NCI-H748 treated with DMSO at 0.1 percent for 48 hours (cell line): ENCODE measurements around the gene CX3CL1.
"Not testable (repeated sequence)": the region's sequence is repeated elsewhere in the genome, so short reads cannot be mapped to it uniquely, and the experiment has no call there.

Experiments
- DNase-seq: peaks from one replicate; lab custom pipeline; 2025; lab: John Stamatoyannopoulos, UW

CX3CL1 gene

DNA sequence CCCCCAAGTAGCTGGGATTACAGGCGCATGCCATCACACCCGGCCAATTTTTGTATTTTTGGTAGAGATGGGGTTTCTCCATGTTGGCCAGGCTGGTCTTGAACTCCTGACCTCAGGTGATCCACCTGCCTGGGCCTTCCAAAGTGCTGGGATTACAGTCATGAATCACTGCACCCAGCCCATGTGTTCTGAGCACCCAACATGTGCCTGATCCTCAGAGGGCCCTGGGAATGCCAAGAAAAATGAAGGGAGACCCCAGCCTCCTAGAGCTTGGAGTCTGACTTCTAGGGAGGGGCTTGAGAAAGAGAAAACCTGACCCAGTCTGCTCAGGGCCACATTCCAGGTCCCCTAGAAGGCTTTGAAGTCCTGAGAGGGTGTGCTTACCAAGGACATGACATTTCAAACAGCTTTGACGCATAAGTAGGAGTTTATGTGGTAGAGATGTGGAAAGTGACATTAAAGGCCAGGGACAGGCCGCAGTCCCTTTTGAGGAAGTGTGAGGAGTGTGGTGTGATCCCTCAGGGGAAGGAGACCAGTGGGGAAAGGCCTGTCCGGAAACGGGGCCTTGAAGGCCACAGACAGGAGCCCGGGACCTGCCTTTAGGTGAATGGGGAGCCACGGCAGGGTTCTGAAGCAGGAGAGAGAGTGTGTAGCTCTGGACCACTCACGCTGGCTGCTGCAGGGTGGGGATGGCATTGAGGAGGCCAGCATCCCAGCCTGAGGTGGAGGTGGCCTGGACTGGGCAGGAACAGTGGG, 14.8 kb upstream of the CX3CL1 start:
- DNase-seq, result no peak

DNA sequence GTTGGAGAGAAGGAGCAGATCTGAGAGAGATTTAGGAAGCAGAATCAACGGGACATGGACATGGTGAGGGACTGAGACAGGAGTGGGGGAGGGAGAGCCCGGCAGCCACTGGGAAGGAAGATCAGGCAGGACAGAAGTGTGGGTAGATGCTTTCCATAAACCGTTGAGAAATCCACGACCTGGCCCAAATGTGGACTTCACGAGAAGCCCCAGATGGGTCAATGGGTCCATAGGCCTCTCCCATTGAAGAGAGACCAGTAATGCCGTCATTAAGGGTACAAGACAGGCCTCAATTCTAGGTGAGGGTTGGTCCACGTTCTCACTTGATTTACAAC, 14.2 kb upstream of the CX3CL1 start:
- DNase-seq, result no peak

DNA sequence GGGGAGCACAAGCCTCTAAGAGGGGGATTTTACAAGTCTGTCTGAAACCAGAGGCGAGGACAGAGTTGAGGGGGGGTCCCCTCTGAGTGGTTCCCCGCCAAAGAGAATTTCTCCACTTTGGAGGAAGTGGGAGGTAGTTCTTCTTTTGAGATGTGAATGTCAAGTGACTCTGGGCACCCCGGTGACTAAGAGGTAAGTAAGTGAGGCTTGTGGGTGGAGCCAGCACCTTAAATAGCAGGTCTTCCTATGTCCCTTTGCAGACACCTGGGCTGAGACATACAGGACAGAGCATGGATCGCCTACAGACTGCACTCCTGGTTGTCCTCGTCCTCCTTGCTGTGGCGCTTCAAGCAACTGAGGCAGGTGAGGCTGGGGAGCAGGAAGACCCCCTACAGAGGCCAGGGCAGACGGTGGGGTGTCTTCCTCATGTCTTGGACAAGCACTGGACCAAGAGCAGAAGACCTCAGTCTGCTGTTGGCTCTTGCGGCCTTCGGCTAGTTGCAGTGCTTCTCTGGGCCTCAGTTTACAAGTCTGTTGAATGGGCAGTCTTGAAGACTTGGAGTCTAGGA, 13.7 kb upstream of the CX3CL1 start, which contains the start of gene CCL22:
Gene CCL22 (plus strand): TSS at position 257 of the 569 bp plus-strand sequence. CDS start 34 bp downstream, at position 291.
- DNase-seq, result no peak

DNA sequence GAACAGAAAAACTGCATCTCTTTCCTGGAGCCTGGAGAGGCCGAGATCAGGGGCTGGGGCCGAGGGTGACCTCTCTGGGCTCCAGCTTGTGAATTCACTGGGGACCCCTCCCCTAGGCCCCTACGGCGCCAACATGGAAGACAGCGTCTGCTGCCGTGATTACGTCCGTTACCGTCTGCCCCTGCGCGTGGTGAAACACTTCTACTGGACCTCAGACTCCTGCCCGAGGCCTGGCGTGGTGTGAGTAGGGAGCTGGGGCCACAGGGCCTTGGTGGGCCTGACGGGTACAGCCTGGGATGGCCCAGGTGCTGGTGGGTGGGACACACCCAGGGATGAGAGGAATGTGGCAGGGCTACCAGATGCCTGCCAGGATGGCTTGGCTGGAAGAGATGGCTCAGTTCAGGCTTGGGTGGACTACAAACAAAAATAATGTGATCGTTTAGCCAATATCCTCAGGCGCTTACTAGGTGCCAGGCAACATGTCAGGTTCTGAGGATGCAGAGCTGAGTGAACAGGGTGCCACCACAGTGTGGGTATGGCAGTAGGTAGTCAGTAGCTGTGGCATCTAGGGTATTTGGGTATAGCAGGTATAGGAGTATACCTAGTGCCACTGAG, 11.9 kb upstream of the CX3CL1 start:
- DNase-seq, result no peak

DNA sequence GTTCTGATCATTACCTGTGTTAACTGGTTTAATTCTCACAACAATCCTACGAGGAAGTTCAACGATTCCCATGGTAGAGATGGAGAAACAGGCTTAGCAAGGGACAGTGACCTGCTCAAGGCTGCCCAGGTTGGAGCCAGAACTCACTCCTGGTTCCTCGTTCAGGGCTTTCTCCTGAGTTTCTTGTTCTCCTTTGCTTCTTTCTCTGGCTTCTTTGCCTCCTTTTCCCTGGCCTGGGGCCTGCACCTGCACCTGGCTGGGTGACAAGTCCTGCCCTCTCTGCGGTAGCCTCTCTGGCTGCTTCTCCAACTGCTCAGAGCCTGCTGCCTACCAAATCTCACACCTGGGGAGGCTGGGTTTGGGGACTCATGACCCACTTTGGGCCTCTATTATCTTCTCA, 10.9 kb upstream of the CX3CL1 start:
- no peak for DNase-seq

DNA sequence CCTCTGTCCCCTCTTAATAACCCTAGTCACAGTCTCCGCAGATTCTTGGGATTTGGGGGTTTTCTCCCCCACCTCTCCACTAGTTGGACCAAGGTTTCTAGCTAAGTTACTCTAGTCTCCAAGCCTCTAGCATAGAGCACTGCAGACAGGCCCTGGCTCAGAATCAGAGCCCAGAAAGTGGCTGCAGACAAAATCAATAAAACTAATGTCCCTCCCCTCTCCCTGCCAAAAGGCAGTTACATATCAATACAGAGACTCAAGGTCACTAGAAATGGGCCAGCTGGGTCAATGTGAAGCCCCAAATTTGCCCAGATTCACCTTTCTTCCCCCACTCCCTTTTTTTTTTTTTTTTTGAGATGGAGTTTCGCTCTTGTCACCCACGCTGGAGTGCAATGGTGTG, 8.1 kb upstream of the CX3CL1 start:
- DNase-seq, result no peak

DNA sequence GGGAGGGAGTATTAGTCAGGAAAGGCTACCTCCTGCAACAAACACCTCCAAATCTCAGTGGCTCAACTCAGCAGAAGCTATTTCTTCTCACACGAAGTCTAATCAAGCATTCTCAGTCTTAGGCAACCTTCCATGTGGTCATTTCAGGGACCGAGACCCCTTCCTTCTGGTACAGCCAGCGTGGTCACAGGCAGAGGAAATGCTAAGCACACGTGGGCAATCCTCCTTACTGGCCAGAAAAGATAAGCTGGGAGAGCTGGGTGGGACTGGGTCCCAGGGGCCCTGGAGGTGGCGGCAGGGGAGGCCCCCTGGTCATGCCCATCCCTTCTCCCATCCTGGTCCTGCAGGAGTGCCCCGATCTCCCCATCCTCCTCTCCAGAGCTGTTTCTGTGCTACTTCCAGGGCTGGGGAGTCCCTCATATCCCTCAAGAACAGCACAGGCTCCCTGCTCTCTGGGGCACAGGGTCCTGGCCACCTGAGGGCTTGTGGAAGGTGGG, 5.7 kb upstream of the CX3CL1 start:
- DNase-seq, result no peak

DNA sequence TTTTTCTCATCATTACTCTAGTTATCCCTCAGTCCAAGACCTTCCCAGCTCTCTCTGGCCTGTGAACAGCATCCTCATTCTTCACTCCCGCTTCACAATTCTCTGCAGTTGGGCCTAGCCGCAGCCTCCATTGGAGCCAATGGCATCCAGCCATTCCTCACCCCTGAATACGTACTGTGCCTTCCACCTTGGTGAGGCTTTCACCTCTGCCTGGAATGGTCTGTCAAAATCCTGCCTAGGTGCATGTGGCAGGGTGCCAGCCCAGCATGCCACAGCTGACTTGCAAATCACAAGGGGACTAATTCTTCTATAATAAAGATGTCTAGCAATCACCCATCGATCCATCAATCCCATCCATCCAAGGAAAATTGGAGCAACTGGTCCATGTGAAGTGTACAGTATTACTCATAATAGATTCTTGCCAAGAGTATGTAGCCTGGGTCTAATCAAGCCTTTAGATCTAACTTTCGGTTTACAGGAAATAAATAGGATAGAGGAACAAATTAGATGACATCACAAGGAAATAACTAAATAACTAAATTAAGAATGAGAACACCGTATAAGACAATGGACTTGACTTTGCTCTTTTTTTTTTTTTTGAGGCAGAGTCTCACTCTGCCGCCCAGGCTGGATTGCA, 5.1 kb upstream of the CX3CL1 start:
- DNase-seq, result no peak

DNA sequence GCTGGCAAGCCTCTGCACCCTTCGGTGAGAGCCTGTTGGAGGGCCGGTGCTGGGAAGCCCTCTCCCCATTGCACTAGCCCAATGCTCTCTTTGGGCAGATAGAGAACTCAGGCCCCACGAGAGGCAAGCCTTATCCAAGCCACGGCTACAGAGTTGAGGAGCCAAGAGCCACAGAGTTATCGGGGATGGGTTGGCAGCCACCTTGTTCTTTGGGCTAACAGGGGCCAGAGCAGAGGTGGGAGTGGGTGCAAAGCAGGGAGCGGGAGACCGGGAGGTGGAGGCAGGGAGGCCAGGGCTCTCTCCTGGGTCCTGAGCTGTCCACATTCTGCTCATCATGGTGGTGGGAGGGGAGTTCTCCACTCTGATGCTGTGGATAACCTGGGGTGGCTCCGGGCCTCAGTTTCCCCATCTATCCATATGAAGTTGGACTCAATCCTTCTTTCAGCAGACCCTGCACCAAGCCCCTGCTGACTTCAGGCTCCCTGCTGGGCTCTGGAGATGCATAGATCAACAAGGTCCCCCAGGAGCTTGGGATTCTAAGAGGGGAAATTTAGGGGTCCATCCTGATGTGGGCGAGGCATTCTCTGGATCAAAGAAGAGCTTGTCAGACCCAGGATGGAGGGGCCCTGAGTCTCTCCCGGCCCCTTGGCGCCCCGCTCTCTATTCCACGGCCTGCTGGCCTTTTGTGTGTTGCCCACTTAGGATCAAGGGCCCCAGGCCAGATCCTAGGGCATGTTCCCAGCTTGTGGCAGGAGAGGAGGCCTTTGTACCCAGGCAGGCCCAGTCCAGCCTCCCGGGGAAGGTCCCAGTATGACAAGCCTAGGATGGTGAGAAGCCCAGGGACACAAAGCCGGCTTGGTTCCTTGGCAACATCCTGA, 557 bp upstream of the CX3CL1 start:
- DNase-seq, result no peak

DNA sequence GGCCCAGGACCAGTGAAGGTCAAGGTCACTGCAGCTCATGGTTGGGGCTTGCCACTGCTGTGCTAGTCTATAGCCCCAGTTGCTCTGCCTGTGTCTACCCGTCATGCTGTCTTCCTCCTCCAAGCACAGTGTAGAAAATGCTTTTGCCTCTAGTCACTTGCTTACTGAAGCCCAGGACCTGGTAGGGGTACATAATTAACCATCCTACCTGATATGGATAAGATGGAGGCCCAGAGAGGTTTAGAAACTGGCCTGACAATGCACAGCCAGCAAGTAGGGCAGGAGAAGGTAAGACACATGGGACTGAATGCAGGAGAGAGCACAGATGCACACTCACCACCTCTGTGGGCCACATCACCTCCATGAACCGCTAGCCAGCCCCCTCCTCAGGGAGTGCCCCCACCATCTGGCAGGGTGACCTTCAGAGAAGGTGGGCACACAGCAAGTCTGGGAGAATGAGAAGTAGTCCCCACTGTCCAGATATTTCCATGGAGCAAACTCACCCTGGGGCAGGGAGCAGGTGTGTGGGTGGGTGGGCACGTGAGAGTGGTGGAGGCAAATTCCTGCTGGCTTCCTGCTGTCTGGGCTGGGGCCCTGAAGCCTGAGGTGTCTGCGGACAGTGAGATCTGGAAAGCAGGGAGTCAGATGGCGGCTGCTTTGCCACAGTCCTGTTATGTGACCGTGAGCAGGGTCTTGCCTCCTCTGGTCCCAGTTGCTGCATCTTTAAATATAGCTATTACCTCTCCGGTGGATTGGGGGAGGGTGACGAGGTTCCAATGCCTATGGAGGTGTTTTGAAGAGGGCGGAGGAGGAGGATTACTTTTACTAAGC, 1.0 kb downstream of the CX3CL1 start:
- no peak for DNase-seq

DNA sequence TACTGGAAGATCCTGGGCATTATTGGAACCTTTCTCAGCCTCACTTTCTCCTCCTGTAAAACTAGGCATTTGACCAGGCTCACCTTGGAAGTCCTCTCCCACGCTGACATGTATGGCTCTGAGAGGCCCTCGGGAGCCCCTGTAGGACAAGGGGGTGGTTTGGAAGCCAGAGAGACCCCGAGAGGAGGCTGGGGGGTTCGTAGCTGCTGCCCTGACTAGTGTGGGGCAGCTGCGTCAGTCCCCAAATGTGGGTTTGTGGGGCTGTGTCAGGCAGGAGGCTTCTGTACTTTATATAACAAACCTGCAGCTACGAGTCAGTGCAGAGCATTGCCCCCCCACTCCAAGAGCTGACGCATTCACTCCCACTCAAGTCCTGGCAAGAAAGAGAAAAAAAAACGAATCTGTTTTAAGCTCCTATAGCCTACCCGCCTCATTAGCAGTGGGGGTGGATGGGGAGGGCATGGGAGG, 1.8 kb downstream of the CX3CL1 start:
- no peak for DNase-seq

DNA sequence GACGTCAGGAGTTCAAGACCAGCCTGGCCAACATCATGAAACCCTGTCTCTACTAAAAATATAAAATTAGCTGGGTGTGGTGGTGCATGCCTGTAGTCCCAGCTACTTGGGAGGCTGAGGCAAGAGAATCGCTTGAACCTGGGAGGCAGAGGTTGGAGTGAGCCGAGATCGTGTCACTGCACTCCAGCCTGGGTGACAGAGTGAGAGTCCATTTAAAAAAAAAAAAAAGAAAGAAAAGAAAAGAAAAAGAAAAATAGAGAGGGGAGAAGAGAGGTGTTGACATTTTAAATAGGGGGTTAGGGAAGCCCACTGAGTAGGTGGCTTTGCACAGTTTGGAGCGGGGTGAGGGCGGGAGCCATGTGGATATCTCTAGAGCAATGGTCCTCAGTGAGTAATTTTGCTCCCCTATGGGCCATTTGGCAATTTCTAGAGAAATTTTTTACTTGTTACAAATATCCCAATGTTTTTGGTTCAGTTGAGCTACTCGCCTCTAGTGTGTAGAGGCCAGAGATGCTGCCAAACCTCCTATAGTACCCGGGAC, 2.7 kb downstream of the CX3CL1 start:
- DNase-seq, result not testable (repeated sequence)

DNA sequence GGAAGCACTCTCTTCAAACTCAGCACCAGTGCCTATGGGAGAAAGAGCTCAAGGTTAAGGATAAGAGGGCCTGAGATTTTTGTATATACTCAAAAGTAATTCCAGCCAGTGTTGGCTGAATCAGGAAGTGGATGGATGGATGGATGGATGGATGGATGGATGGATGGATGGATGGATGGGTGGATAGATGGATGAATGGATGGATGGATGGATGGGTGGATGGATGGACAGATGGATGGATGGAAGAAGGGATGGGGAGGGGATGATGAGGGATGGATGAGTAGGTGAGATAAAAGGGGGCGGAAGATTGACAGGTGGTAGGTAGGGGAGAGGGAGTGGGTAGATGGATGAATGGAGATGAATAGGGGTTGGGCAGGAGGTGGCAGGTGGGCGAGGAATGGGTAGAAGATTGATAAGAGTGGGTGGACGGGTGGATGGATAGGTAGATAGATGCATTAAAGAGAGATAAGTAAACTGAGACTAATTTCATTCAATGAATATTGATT, 4.1 kb downstream of the CX3CL1 start:
- DNase-seq, result no peak

DNA sequence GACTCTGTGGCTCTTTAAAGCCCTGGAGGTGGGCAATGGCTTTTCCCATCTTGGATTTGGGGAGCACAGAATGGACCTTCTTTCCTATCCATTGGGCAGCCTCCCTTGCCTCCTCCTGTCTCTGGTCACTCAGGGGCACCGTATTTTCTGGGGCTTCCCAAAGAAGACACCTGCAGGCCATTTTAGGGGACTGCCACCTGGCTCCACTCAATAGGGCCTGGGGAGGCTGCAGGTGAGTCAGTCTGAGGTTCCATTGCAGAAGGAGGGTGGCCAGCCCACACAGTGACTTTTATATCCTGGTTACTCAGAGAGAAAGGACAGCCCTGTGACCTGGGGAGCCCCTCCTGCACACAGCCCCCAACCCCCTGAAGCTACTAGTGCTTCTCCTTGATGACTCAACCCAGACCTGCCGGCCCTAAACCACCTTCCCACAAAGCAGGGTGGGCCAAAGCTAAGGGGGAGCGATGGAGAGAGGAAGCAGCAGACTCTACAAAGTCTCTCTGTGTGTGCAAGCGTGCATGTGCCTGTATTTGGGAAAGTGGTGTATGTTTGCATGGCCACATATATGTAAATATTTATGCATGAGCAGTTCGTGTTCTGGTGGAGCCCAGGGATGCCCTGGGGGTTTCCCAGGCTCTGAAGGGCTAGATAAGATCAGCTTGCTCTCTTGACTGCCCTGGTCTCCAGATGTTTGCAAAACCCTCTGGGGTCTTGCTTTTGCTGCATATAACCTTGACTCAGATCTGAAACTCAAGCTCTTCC, 5.0 kb downstream of the CX3CL1 start:
- no peak for DNase-seq

DNA sequence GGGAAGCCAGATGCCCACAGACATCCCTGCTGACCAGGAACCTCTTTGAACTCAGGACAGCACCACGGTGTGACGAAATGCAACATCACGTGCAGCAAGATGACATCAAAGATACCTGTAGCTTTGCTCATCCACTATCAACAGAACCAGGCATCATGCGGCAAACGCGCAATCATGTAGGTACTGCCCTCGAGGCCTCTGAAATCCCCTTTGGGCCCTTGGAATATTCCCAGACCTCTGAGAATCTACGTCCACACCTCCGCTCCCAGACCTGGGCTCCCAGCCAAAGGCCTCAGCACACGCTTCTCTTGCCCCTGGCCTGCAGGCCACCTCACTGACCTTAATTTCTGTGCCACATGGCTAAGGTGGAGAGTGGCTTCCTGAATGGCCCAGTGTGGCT, 7.3 kb downstream of the CX3CL1 start:
- no peak for DNase-seq

DNA sequence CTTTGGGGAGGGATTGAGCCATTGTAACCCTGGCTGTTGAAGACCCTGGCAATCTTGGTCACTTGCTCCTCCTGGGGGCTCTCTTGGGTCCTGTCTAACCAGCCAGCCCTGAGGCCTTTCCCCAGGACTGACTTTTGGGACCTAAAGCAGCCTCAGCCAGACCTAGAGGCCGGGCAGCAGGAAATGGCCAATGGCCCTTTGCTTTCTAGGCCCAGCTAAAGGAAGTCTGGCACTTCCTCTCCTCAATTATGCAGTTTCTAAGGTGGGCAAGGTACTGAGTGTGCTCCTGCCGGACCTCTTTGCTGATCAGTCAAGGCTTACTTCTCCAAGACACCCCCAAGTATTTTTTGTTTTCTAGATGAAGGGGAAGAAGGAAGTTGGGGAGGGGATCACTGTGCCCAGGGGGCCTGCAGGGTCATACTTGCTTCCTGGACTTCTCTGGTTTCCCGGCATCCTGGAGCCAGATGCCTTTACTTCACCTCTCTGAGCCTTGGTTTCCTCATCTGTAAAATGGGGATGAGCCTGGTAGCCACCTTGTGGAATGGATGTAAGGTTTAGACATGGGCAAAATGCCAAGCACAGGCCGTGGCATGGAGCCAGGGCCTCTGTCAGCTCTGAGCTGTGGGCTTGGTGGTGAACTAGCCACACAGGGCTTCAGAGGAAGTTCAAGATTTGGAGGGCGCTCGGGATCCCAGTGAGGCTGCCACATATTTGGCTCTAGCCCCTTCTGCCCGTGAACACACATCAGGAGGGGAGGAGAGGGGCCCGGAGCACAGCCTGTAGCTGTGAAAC, 8.6 kb downstream of the CX3CL1 start:
- no peak for DNase-seq

DNA sequence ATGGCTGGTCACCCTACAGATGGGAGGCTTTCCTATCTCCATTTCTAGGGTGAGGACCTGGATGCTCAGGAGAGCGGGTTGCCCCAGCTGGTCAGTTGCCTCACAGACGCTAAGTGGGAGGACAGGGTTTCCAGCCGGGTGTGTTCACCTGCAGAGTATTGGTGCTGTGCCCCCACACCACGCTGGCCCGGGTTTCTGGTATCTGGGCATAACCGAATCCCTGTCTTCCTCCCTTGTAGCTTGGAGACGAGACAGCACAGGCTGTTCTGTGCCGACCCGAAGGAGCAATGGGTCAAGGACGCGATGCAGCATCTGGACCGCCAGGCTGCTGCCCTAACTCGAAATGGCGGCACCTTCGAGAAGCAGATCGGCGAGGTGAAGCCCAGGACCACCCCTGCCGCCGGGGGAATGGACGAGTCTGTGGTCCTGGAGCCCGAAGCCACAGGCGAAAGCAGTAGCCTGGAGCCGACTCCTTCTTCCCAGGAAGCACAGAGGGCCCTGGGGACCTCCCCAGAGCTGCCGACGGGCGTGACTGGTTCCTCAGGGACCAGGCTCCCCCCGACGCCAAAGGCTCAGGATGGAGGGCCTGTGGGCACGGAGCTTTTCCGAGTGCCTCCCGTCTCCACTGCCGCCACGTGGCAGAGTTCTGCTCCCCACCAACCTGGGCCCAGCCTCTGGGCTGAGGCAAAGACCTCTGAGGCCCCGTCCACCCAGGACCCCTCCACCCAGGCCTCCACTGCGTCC, 9.7 kb downstream of the CX3CL1 start:
- no peak for DNase-seq
